HG02642 (cell line): ENCODE measurements around the gene LAG3.
A peak's percentile ranks its signal among the peaks of the same experiment; 100 is the strongest.

Experiments used
- ATAC-seq: cut with Tn5 transposase; IDR thresholded peaks from one replicate; pipeline ENCODE4 v1.9.1; 2021; ENCODE audit warnings: mild to moderate bottlenecking; ENCODE audit not compliant: unreplicated experiment, poor library complexity

Gene LAG3

GRCh38 chr12:6771091-6771495 lies 1.2 kb upstream of the LAG3 start:
- ATAC-seq, result no peak

- ATAC-seq, result no peak
These were observed 600 bp upstream of the LAG3 start for GRCh38 chr12:6771509-6772330.

- no peak for ATAC-seq
These were observed 638 bp downstream of the LAG3 start for GRCh38 chr12:6772726-6773589.

GRCh38 chr12:6773590-6774351 lies 1.5 kb downstream of the LAG3 start:
- ATAC-seq, result no peak

- ATAC-seq, result no peak
These were observed 2.3 kb downstream of the LAG3 start for GRCh38 chr12:6774499-6775062.

GRCh38 chr12:6775185-6776174 lies 3.2 kb downstream of the LAG3 start:
- ATAC-seq, result no peak

GRCh38 chr12:6777386-6777785 lies 5.1 kb downstream of the LAG3 start:
- ATAC-seq, result no peak

GRCh38 chr12:6778217-6778573 lies 5.9 kb downstream of the LAG3 start:
- ATAC-seq, result no peak

- ATAC-seq, result peak; percentile 79
These were observed 6.5 kb downstream of the LAG3 start for GRCh38 chr12:6778574-6779550.

GRCh38 chr12:6779708-6780432 lies 7.5 kb downstream of the LAG3 start:
- ATAC-seq, result no peak

GRCh38 chr12:6780573-6780972 lies 8.3 kb downstream of the LAG3 start:
- no peak for ATAC-seq

- no peak for ATAC-seq
These were observed 9.8 kb downstream of the LAG3 start for GRCh38 chr12:6782119-6782518.

GRCh38 chr12:6782850-6783566 lies 10.7 kb downstream of the LAG3 start:
- ATAC-seq, result no peak

- no peak for ATAC-seq
These were observed 11.5 kb downstream of the LAG3 start for GRCh38 chr12:6783828-6784227.

- ATAC-seq, result no peak
These were observed 12.0 kb downstream of the LAG3 start for GRCh38 chr12:6784296-6784695.

GRCh38 chr12:6784761-6785160 lies 12.4 kb downstream of the LAG3 start:
- ATAC-seq, result no peak
